Vagina (tissue), 2 donors: ENCODE measurements around the gene SLC22A2. TPM values are rescaled to one million over a fixed set of nuclear protein-coding genes. Genes with fewer than 3 reads are reported as not detected.

Experiments
- DNase-seq, 2 donors: peaks; one replicate each; pipeline ENCODE4 v3.0.0-alpha.2; 2017; ENCODE audit errors: extremely low spot score in 2 of 2
- H3K27ac ChIP-seq: fragments of 200-600 bp; sonication (generic); one replicate; pipeline ENCODE4 v1.5.1; 2019
- H3K27me3 ChIP-seq: fragments of 200-600 bp; sonication (generic); one replicate; pipeline ENCODE4 v1.5.1; 2019
- H3K36me3 ChIP-seq, 2 donors: fragments of 200-600 bp; sonication (generic); one replicate each; pipeline ENCODE4 v1.5.1; 2017 to 2019
- H3K4me1 ChIP-seq: fragments of 200-600 bp; sonication (generic); one replicate; pipeline ENCODE4 v1.5.1; 2019
- H3K4me3 ChIP-seq, 2 donors: fragments of 200-600 bp; sonication (generic); 1 replicate in 1 of 2; 2 replicates in 1 of 2; pipeline ENCODE4 v1.5.1; 2016 to 2019
- H3K9me3 ChIP-seq: fragments of 200-600 bp; sonication (generic); one replicate; pipeline ENCODE4 v1.5.1; 2019
- POLR2A ChIP-seq, 2 donors: fragments of 450-650 bp; IDR thresholded peaks; one replicate each; pipeline ENCODE4 v1.6.1; 2017; ENCODE audit warnings: antibody characterized with exemption in 2 of 2, mild to moderate bottlenecking in 2 of 2, moderate library complexity in 2 of 2
- POLR2AphosphoS5 ChIP-seq, 2 donors: sonication (generic); formaldehyde crosslinking; IDR thresholded peaks; one replicate each; pipeline ENCODE4 v1.9.0; 2017; ENCODE audit warnings: antibody characterized with exemption in 2 of 2, mild to moderate bottlenecking in 2 of 2, low read depth in 1 of 2; ENCODE audit not compliant: insufficient read depth in 1 of 2
- intact Hi-C: fragments of 100-400 bp; cut with DNase I; formaldehyde crosslinking; loops from one replicate; pipeline ENCODE4 v1.15.1; 2023
- total RNA-seq: library from RNA; depleted of rRNA; stranded (reverse); fragments of >200 nt; gene quantifications from one replicate; pipeline ENCODE4 v1.2.3, GENCODE V29; 2016
- TF ChIP-seq, protein P1 (sequence below), 3 experiments: fragments of 450-650 bp in 2 of 3; fragments of 200-600 bp in 1 of 3; sonication (generic) in 1 of 3; IDR thresholded peaks; one replicate each; pipeline ENCODE4 v1.5.1; 2017 to 2019; ENCODE audit warnings: antibody characterized with exemption in 3 of 3, mild to moderate bottlenecking in 2 of 3, moderate library complexity in 2 of 3

Gene SLC22A2
- total RNA-seq, 1 donor from 2014 or later, result not detected

DNA sequence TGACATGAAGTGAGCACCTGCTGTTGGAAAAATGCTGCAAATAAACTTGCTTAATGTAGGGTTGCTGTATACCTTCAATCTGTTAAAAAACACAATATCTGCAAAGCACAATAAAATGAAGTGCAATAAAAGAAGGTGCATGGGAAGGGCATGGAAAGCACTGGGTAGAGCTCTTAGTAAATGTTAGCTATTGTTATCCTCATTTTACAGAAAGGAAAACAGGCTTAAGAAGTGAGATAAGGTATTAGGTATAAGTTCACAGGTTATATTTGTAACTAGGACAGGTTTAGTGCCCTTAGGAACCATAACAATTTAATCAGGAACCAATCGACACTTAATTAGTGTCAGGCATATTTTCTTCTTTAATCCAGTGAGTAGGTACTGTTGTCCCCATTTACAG is 36.7 kb downstream of the SLC22A2 start:
- H3K36me3 ChIP-seq, result no peaks in the 10 kb centered on the region
- intact Hi-C loops, result no loop called here
- H3K9me3 ChIP-seq, result no peaks in the 10 kb centered on the region
- DNase-seq, result no peak
- H3K4me3 ChIP-seq, result no peak overlapping the region
- H3K27me3 ChIP-seq, result no peaks in the 10 kb centered on the region
- no peak overlapping the region for H3K27ac ChIP-seq
- TF ChIP-seq, protein P1, sequence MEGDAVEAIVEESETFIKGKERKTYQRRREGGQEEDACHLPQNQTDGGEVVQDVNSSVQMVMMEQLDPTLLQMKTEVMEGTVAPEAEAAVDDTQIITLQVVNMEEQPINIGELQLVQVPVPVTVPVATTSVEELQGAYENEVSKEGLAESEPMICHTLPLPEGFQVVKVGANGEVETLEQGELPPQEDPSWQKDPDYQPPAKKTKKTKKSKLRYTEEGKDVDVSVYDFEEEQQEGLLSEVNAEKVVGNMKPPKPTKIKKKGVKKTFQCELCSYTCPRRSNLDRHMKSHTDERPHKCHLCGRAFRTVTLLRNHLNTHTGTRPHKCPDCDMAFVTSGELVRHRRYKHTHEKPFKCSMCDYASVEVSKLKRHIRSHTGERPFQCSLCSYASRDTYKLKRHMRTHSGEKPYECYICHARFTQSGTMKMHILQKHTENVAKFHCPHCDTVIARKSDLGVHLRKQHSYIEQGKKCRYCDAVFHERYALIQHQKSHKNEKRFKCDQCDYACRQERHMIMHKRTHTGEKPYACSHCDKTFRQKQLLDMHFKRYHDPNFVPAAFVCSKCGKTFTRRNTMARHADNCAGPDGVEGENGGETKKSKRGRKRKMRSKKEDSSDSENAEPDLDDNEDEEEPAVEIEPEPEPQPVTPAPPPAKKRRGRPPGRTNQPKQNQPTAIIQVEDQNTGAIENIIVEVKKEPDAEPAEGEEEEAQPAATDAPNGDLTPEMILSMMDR (IDR thresholded peaks at IDR 0.05), result no peak
- H3K4me1 ChIP-seq, result no peaks in the 10 kb centered on the region

DNA sequence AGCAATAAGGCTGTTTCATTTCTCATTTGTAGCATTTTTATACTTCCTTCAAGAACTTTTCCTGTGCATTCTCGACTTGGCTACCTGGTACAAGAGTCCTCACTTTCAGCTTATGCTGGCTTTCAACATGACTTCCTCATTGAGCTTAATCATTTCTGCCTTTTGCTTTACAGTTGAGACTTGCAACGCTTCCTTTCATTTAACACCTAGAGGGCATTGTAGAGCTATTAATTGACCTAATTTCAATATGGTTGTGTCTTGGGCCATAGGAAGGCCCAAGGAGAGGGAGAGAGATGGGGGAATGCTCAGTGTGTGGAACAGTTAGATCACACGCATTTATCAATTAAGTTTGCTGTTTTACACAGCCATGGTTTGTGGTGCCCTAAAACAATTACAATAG is 37.2 kb downstream of the SLC22A2 start:
- H3K27ac ChIP-seq, result no peak overlapping the region
- intact Hi-C loops, result no loop called here
- DNase-seq, result no peak
- no peak for TF ChIP-seq POLR2A (IDR thresholded peaks at IDR 0.05)
- TF ChIP-seq POLR2AphosphoS5 (IDR thresholded peaks at IDR 0.05; ENCODE audit: insufficient read depth in 1 of 2, low read depth in 1 of 2), result no peak
- TF ChIP-seq, protein P1 (IDR thresholded peaks at IDR 0.05), result no peak
- H3K4me3 ChIP-seq, result no peak overlapping the region
- H3K27me3 ChIP-seq, result no peaks in the 10 kb centered on the region
- H3K9me3 ChIP-seq, result no peaks in the 10 kb centered on the region
- H3K36me3 ChIP-seq, result no peaks in the 10 kb centered on the region
- no peaks in the 10 kb centered on the region for H3K4me1 ChIP-seq

DNA sequence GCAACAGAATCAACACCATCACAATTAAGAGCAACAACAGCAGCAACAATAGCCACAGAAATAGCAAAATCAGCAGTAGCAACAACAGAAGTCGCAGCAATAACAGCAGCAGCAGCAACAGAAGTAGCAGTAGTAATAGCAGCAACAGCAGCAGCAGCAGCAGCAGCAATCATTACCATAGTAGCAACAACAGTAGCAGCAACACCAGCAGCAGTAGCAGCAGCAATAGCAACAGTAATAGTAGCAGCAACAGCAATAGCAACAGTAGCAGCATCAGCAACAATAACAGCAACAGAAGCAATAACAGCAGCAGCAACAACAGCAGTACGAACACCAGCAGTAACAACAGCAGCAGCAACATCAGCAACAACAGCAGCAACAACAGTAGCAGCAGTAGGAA is 39.8 kb downstream of the SLC22A2 start:
- no peak for TF ChIP-seq POLR2AphosphoS5 (IDR thresholded peaks at IDR 0.05; ENCODE audit: insufficient read depth in 1 of 2, low read depth in 1 of 2)
- no peak for TF ChIP-seq POLR2A (IDR thresholded peaks at IDR 0.05)
- TF ChIP-seq, protein P1 (IDR thresholded peaks at IDR 0.05), result no peak
- DNase-seq, result no peak

DNA sequence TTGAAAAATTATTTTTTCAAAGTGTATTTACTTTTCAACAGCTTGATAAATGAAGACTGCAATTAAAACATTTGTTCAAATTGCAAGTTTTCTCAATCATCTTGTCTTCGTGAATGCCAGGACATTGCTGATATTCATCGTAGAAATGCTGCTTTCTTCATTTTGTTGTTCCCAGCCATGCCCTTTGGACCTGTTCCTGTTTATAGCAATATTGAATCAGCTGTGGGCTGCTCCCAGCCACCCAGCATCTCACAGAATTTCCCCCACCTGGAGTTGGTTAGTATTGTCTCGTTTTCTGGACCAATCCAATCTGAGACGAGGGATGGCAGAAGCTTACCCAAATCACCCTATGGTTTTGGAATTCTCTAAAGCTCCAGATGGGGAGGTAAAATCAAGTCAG is 40.8 kb downstream of the SLC22A2 start:
- DNase-seq, result no peak
- Histone ChIP-seq H3K27ac (no peak overlapping the region), H3K4me3 (no peak overlapping the region), H3K27me3 (no peaks in the 10 kb centered on the region), H3K36me3 (no peaks in the 10 kb centered on the region), H3K9me3 (no peaks in the 10 kb centered on the region), H3K4me1 (no peaks in the 10 kb centered on the region)
- no peak for TF ChIP-seq POLR2AphosphoS5 (IDR thresholded peaks at IDR 0.05; ENCODE audit: insufficient read depth in 1 of 2, low read depth in 1 of 2)
- TF ChIP-seq, protein P1 (IDR thresholded peaks at IDR 0.05), result no peak
- TF ChIP-seq POLR2A (IDR thresholded peaks at IDR 0.05), result no peak
- intact Hi-C loops, result no loop called here

More for the DNA sequence above, 39.8 kb downstream of the SLC22A2 start:
- H3K27me3 ChIP-seq, result no peaks in the 10 kb centered on the region
- H3K27ac ChIP-seq, result no peak overlapping the region
- intact Hi-C loops, result no loop called here
- H3K36me3 ChIP-seq, result no peaks in the 10 kb centered on the region
- H3K9me3 ChIP-seq, result no peaks in the 10 kb centered on the region
- H3K4me3 ChIP-seq, result no peak overlapping the region
- no peaks in the 10 kb centered on the region for H3K4me1 ChIP-seq

DNA sequence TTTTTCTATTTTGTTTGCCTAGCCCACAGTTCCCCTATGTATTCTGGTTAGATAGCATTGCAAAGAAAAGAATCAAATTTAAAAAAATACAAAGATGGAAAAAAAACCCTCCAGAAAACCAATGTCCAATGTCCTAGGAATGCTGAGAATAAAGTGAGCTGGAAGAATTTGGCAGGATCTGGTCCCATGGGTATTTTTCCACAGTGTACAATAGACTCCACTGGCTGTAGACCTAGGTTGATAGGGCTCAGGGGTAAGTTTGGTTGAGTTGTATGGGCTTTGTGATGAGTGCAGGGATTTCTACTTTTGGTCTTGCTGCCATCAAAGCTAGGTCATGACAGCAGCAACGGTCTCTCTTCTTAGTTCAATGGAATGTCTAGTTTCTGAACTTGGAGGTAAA is 41.5 kb downstream of the SLC22A2 start:
- TF ChIP-seq POLR2A (IDR thresholded peaks at IDR 0.05) (no peak), POLR2AphosphoS5 (IDR thresholded peaks at IDR 0.05; ENCODE audit: insufficient read depth in 1 of 2, low read depth in 1 of 2) (no peak)
- TF ChIP-seq, protein P1 (IDR thresholded peaks at IDR 0.05), result no peak
- no peak overlapping the region for H3K27ac ChIP-seq
- H3K4me1 ChIP-seq, result no peaks in the 10 kb centered on the region
- no peaks in the 10 kb centered on the region for H3K27me3 ChIP-seq
- H3K36me3 ChIP-seq, result no peaks in the 10 kb centered on the region
- DNase-seq, result no peak
- intact Hi-C loops, result no loop called here
- H3K9me3 ChIP-seq, result no peaks in the 10 kb centered on the region
- H3K4me3 ChIP-seq, result no peak overlapping the region
